Lower leg skin (tissue), 4 donors: ENCODE results near the gene NWD2. TPM values are rescaled to one million over a fixed set of nuclear protein-coding genes. Genes with fewer than 3 reads are reported as not detected.
A peak's percentile ranks its signal among the peaks of the same experiment; 100 is the strongest.

Experiments
- DNase-seq, 2 donors: peaks; one replicate each; pipeline ENCODE4 v3.0.0-alpha.2; 2019; ENCODE audit warnings: low spot score in 2 of 2
- H3K4me3 ChIP-seq: fragments of 200-600 bp; sonication (generic); 2 replicates; pipeline ENCODE4 v1.5.1; 2017; ENCODE audit warnings: mild to moderate bottlenecking, low read depth; ENCODE audit not compliant: poor library complexity, severe bottlenecking
- CTCF ChIP-seq, 3 donors: fragments of 450-650 bp; IDR thresholded peaks; one replicate each; pipeline ENCODE4 v1.5.1; 2016; ENCODE audit warnings: antibody characterized with exemption in 3 of 3, mild to moderate bottlenecking in 3 of 3, moderate library complexity in 2 of 3
- POLR2A ChIP-seq, 2 donors: fragments of 450-650 bp; IDR thresholded peaks; one replicate each; pipeline ENCODE4 v1.6.1; 2016 to 2017; ENCODE audit warnings: antibody characterized with exemption in 2 of 2, mild to moderate bottlenecking in 1 of 2, moderate library complexity in 1 of 2
- WGBS, 2 donors: methylation state at CpG; one replicate each; pipeline ENCODE4 v1.1.5; 2018; 5-methylcytosine and 5-hydroxymethylcytosine counted together
- intact Hi-C: fragments of 100-400 bp; cut with DNase I; formaldehyde crosslinking; loops from one replicate; pipeline ENCODE4 v1.15.0; 2023; ENCODE audit warnings: low total_unique reads
- total RNA-seq, 4 donors: library from RNA; depleted of rRNA; stranded (reverse); fragments of >200 nt; gene quantifications; one replicate each; pipeline ENCODE4 v1.1.0, GENCODE V29; 2016

NWD2 gene
- total RNA-seq, 4 donors from 2014 or later: 0.72 to 2.8 (median 0.97) TPM

GRCh38 chr4:37452952-37453280 is 208.4 kb downstream of the NWD2 start:
- intact Hi-C loops: no loop called here
- DNase-seq: peak in 1 of 2 donors; percentile 54
- no peak for TF ChIP-seq POLR2A (IDR thresholded peaks at IDR 0.05)
- no peak for TF ChIP-seq CTCF (IDR thresholded peaks at IDR 0.05)
- H3K4me3 ChIP-seq: no peak overlapping the region
- 2 to 4% methylated on average over 3 of the region's 3 CpGs for WGBS, 2 donors

GRCh38 chr4:37453281-37453998 is 208.9 kb downstream of the NWD2 start:
- H3K4me3 ChIP-seq: peak overlapping the region; percentile 42
- intact Hi-C loops: no loop called here
- TF ChIP-seq CTCF (IDR thresholded peaks at IDR 0.05) (no peak), POLR2A (IDR thresholded peaks at IDR 0.05) (no peak)
- DNase-seq: peak; percentile 35 to 85
- 1% methylated on average over 28 to 51 of the region's 56 CpGs for WGBS, 2 donors

GRCh38 chr4:37453999-37454800 is 209.7 kb downstream of the NWD2 start:
- peak overlapping the region; percentile 42 for H3K4me3 ChIP-seq
- 5 to 6% methylated on average over 31 of the region's 32 CpGs for WGBS, 2 donors
- TF ChIP-seq CTCF (IDR thresholded peaks at IDR 0.05): no peak
- no peak for TF ChIP-seq POLR2A (IDR thresholded peaks at IDR 0.05)
- intact Hi-C loops: no loop called here
- DNase-seq: no peak

GRCh38 chr4:37455301-37456131 is 211.0 kb downstream of the NWD2 start:
- WGBS, 2 donors: 82 to 85% methylated on average over 11 of the region's 11 CpGs
- TF ChIP-seq POLR2A (IDR thresholded peaks at IDR 0.05) (no peak), CTCF (IDR thresholded peaks at IDR 0.05) (no peak)
- H3K4me3 ChIP-seq: no peak overlapping the region
- intact Hi-C loops: no loop called here
- no peak for DNase-seq

- 61 to 69% methylated on average over 1 of the region's 1 CpG for WGBS, 2 donors
- DNase-seq: no peak
- TF ChIP-seq POLR2A (IDR thresholded peaks at IDR 0.05) (no peak), CTCF (IDR thresholded peaks at IDR 0.05) (no peak)
- H3K4me3 ChIP-seq: no peak overlapping the region
- intact Hi-C loops: no loop called here
Observed at GRCh38 chr4:37461801-37462200, 217.3 kb downstream of the NWD2 start.
